Prostate gland (tissue), 2 donors: ENCODE measurements around the gene PIP5K1B. TPM values are rescaled to one million over a fixed set of nuclear protein-coding genes. Genes with fewer than 3 reads are reported as not detected.
"Not testable (repeated sequence)": the region's sequence is repeated elsewhere in the genome, so short reads cannot be mapped to it uniquely, and the experiment has no call there.

ENCODE experiments used
- DNase-seq: peaks from one replicate; pipeline ENCODE4 v3.0.0-alpha.2; 2019; ENCODE audit warnings: low spot score
- H3K27ac ChIP-seq, 2 donors: fragments of 200-600 bp; sonication (generic); 2 replicates each; pipeline ENCODE4 v1.5.1; 2017 to 2019
- H3K27me3 ChIP-seq: fragments of 200-600 bp; sonication (generic); replicated peaks from 2 replicates; pipeline ENCODE4 v1.5.1; 2019; ENCODE audit not compliant: insufficient read depth
- H3K36me3 ChIP-seq, 2 donors: fragments of 200-600 bp; sonication (generic); 1 replicate in 1 of 2; 2 replicates in 1 of 2; pipeline versions ENCODE4 v1.5.1 to v1.8.1; 2017 to 2019
- H3K4me1 ChIP-seq: fragments of 200-600 bp; sonication (generic); replicated peaks from 2 replicates; pipeline ENCODE4 v1.5.1; 2019
- H3K4me3 ChIP-seq, 2 donors: fragments of 200-600 bp; sonication (generic); 2 replicates each; pipeline ENCODE4 v1.5.1; 2017 to 2019
- H3K9me3 ChIP-seq: fragments of 200-600 bp; sonication (generic); 2 replicates; pipeline ENCODE4 v1.5.1; 2017
- CTCF ChIP-seq, 4 experiments: fragments of 200-600 bp in 2 of 4; fragments of 450-650 bp in 2 of 4; sonication (generic) in 2 of 4; IDR thresholded peaks; 1 replicate in 3 of 4; 2 replicates in 1 of 4; pipeline ENCODE4 v1.5.1; 2016 to 2019; ENCODE audit warnings: antibody characterized with exemption in 4 of 4, mild to moderate bottlenecking in 2 of 4, moderate library complexity in 2 of 4
- POLR2A ChIP-seq: fragments of 450-650 bp; IDR thresholded peaks from one replicate; pipeline ENCODE4 v1.6.1; 2016; ENCODE audit warnings: antibody characterized with exemption, mild to moderate bottlenecking
- POLR2AphosphoS5 ChIP-seq: sonication (generic); formaldehyde crosslinking; IDR thresholded peaks from one replicate; pipeline ENCODE4 v1.6.1; 2017; ENCODE audit warnings: antibody characterized with exemption
- WGBS: methylation state at CpG from one replicate; pipeline ENCODE4 v1.1.5; 2018; 5-methylcytosine and 5-hydroxymethylcytosine counted together
- intact Hi-C: fragments of 100-400 bp; cut with DNase I; formaldehyde crosslinking; loops from one replicate; pipeline ENCODE4 v1.14.2; 2022
- total RNA-seq, 2 donors: library from RNA; depleted of rRNA; stranded (reverse); fragments of >200 nt; gene quantifications; one replicate each; pipeline ENCODE4 v1.1.0, GENCODE V29; 2016

Gene PIP5K1B
- total RNA-seq, 2 donors from 2014 or later = 1.6 to 38.3 TPM

GRCh38 chr9:68981789-68982188 is 276.7 kb downstream of the PIP5K1B start:
- Histone ChIP-seq H3K36me3 (no peaks in the 10 kb centered on the region), H3K4me1 (no peaks in the 10 kb centered on the region), H3K4me3 (no peak overlapping the region), H3K27ac (peak overlapping the region in 1 of 2 donors; percentile 26), H3K9me3 (no peaks in the 10 kb centered on the region), H3K27me3 (no peaks in the 10 kb centered on the region)
- 5% methylated on average over 6 of the region's 6 CpGs for WGBS
- intact Hi-C loops = no loop called here
- DNase-seq = no peak
- peak; percentile 21 for TF ChIP-seq POLR2AphosphoS5
- TF ChIP-seq POLR2A = no peak
- TF ChIP-seq CTCF (IDR thresholded peaks at IDR 0.05) = no peak

- Histone ChIP-seq H3K27ac (no peak overlapping the region), H3K4me3 (no peak overlapping the region), H3K27me3 (no peaks in the 10 kb centered on the region), H3K4me1 (no peaks in the 10 kb centered on the region), H3K36me3 (no peaks in the 10 kb centered on the region), H3K9me3 (no peaks in the 10 kb centered on the region)
- DNase-seq = no peak
- intact Hi-C loops = no loop called here
- TF ChIP-seq POLR2A (no peak), POLR2AphosphoS5 (no peak), CTCF (IDR thresholded peaks at IDR 0.05) (no peak)
Observed at GRCh38 chr9:68983008-68983411, 278.0 kb downstream of the PIP5K1B start.

GRCh38 chr9:68983522-68984424 is 278.7 kb downstream of the PIP5K1B start:
- H3K9me3 ChIP-seq = no peaks in the 10 kb centered on the region
- no peaks in the 10 kb centered on the region for H3K4me1 ChIP-seq
- H3K27ac ChIP-seq = no peak overlapping the region
- 51% methylated on average over 3 of the region's 3 CpGs for WGBS
- no peaks in the 10 kb centered on the region for H3K27me3 ChIP-seq
- H3K4me3 ChIP-seq = no peak overlapping the region
- no peak for DNase-seq
- TF ChIP-seq POLR2AphosphoS5 (no peak), POLR2A (no peak), CTCF (IDR thresholded peaks at IDR 0.05) (no peak)
- H3K36me3 ChIP-seq = no peaks in the 10 kb centered on the region
- intact Hi-C loops = no loop called here

DNA sequence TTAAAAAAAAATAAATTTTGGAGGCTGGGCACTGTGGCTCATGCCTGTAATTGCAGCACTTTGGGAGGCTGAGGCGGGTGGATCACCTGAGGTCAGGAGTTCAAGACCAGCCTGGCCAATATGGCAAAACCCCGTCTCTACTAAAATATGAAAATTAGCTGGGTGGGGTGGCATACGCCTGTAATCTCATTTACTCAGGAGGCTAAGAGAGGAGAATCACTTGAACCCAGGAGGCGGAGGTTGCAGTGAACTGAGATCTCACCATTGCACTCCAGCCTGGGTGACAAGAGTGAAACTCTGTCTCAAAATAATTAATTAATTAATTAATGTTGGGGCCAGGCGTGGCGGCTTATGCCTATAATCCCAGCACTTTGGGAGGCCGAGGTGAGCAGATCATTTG is 281.9 kb downstream of the PIP5K1B start:
- H3K4me1 ChIP-seq, H3K4me3 ChIP-seq, DNase-seq, H3K27ac ChIP-seq, H3K36me3 ChIP-seq, H3K9me3 ChIP-seq, intact Hi-C loops, H3K27me3 ChIP-seq: not testable (repeated sequence)
- WGBS = 94% methylated on average over 7 of the region's 7 CpGs

- intact Hi-C loops = loop anchor here (10.0 kb wide), 1 partner anchor 207 kb away; a partner anchor contains a TSS
- WGBS = 75% methylated on average over 9 of the region's 9 CpGs
- Histone ChIP-seq H3K27ac (no peak overlapping the region), H3K4me1 (no peaks in the 10 kb centered on the region), H3K27me3 (no peaks in the 10 kb centered on the region), H3K4me3 (no peak overlapping the region), H3K36me3 (no peaks in the 10 kb centered on the region), H3K9me3 (no peaks in the 10 kb centered on the region)
- TF ChIP-seq CTCF (IDR thresholded peaks at IDR 0.05) = no peak
- no peak for TF ChIP-seq POLR2AphosphoS5
- TF ChIP-seq POLR2A = no peak
- no peak for DNase-seq
Observed at GRCh38 chr9:68991457-68991856, 286.4 kb downstream of the PIP5K1B start.
